HepG2 (cell line): ENCODE results near the gene ADARB1. TPM values are rescaled to one million over a fixed set of nuclear protein-coding genes. Genes with fewer than 3 reads are reported as not detected.

Experiments
- ATAC-seq: fragments of 200-7000 bp; cut with Tn5 transposase; 3 replicates; pipeline ENCODE4 v1.9.1; 2020; ENCODE audit warnings: mild to moderate bottlenecking, moderate library complexity
- BruUV-seq: library from RNA; stranded (reverse); fragments of 400-500 nt; replicated peaks from 2 replicates; lab custom pipeline; 2021; lab: Mats Ljungman, UMichigan
- CTCF ChIA-PET: fragments of 300-600 bp; formaldehyde crosslinking; extraction: SDS; loops from one replicate; lab custom pipeline; 2021; ENCODE audit warnings: low total read pairs, inconsistent platforms, low intra/inter-chr PET ratio; lab: Yijun Ruan, JAX
- POLR2A ChIA-PET: fragments of 350-600 bp; sonication (Branson Sonifier 250); formaldehyde crosslinking; loops from one replicate; lab custom pipeline; 2020; ENCODE audit warnings: antibody characterized with exemption, inconsistent platforms; lab: Yijun Ruan, JAX
- DNase-seq: peaks from one replicate; pipeline ENCODE4 v3.0.0-alpha.2; 2015; ENCODE audit warnings: low spot score
- FAIRE-seq: peaks from 3 replicates; lab custom pipeline; 2011; peaks lifted over from hg19 to GRCh38; lab: Jason Lieb, UNC
- H2AFZ ChIP-seq: one replicate; pipeline ENCODE4 v1.6.1; 2011; ENCODE audit warnings: low read length, inconsistent platforms
- H3K27ac ChIP-seq: fragments of 300-600 bp; 3 replicates; pipeline ENCODE4 v1.8.0; 2011; ENCODE audit warnings: mixed run types, mild to moderate bottlenecking, mixed read lengths, low read length, inconsistent platforms; ENCODE audit not compliant: insufficient read depth; ENCODE audit errors: extremely low read length
- H3K27me3 ChIP-seq, 2 experiments: fragments of 200-600 bp in 1 of 2; 2 replicates in 1 of 2; 3 replicates in 1 of 2; pipeline versions ENCODE4 v1.6.0 to v1.8.0; 2011; ENCODE audit warnings: low read length in 2 of 2, mild to moderate bottlenecking in 2 of 2, moderate library complexity in 2 of 2, inconsistent platforms in 1 of 2; ENCODE audit not compliant: insufficient read depth in 2 of 2, control insufficient read depth in 1 of 2
- H3K36me3 ChIP-seq, 2 experiments: fragments of 200-600 bp in 1 of 2; replicated peaks in 1 of 2; 2 replicates in 1 of 2; 3 replicates in 1 of 2; pipeline versions ENCODE4 v1.5.1 to v1.8.0; 2011; ENCODE audit warnings: low read length in 2 of 2, inconsistent platforms in 1 of 2; ENCODE audit not compliant: insufficient read depth in 2 of 2, control insufficient read depth in 1 of 2
- H3K4me1 ChIP-seq: 2 replicates; pipeline ENCODE4 v1.5.1; 2012; ENCODE audit warnings: low read length, inconsistent platforms; ENCODE audit not compliant: insufficient read depth
- H3K4me2 ChIP-seq: 2 replicates; pipeline ENCODE4 v1.6.0; 2011; ENCODE audit warnings: low read depth, low read length, inconsistent platforms
- H3K4me3 ChIP-seq, 3 experiments: fragments of 200-600 bp in 1 of 3; sonication (generic), shearing (Covaris generic) in 1 of 3; replicated peaks in 1 of 3; 2 replicates each; pipeline ENCODE4 v1.5.1; 2011 to 2016; ENCODE audit warnings: low read length in 3 of 3, inconsistent platforms in 2 of 3, low read depth in 2 of 3, mild to moderate bottlenecking in 2 of 3, control low read depth in 1 of 3, mixed read lengths in 1 of 3; ENCODE audit not compliant: insufficient read depth in 1 of 3
- H3K79me2 ChIP-seq: one replicate; pipeline ENCODE4 v1.6.1; 2011; ENCODE audit warnings: low read length, inconsistent platforms; ENCODE audit not compliant: insufficient read depth
- H3K9ac ChIP-seq: 2 replicates; pipeline ENCODE4 v1.6.0; 2011; ENCODE audit warnings: mild to moderate bottlenecking, low read depth, low read length, inconsistent platforms; ENCODE audit not compliant: insufficient read depth
- H3K9me3 ChIP-seq: 2 replicates; pipeline ENCODE4 v1.5.1; 2012; ENCODE audit warnings: mild to moderate bottlenecking, low read length
- H4K20me1 ChIP-seq: 2 replicates; pipeline ENCODE4 v1.6.0; 2011; ENCODE audit warnings: inconsistent platforms, mild to moderate bottlenecking, low read length, moderate library complexity; ENCODE audit not compliant: insufficient read depth
- ESRRA ChIP-seq: sonication (generic); formaldehyde crosslinking; IDR thresholded peaks from 2 replicates; pipeline ENCODE4 v1.5.1; 2020; ENCODE audit warnings: mild to moderate bottlenecking, low read depth, missing genetic modification reagents
- SP5 ChIP-seq: IDR thresholded peaks from 2 replicates; pipeline ENCODE4 v1.6.1; 2016; ENCODE audit warnings: low read depth, borderline replicate concordance
- ZNF138 ChIP-seq: sonication (generic); formaldehyde crosslinking; IDR thresholded peaks from 2 replicates; pipeline ENCODE4 v1.5.0; 2020; ENCODE audit warnings: mild to moderate bottlenecking, low read depth, missing genetic modification reagents
- ZNF263 ChIP-seq: sonication (generic); formaldehyde crosslinking; IDR thresholded peaks from 2 replicates; pipeline ENCODE4 v1.4.0; 2020; ENCODE audit warnings: missing genetic modification reagents
- ZNF501 ChIP-seq: sonication (generic); formaldehyde crosslinking; IDR thresholded peaks from 2 replicates; pipeline ENCODE4 v1.5.1; 2020; ENCODE audit warnings: mild to moderate bottlenecking, moderate library complexity, missing genetic modification reagents
- ZNF83 ChIP-seq: sonication (generic); formaldehyde crosslinking; IDR thresholded peaks from 2 replicates; pipeline ENCODE4 v1.4.0; 2020; ENCODE audit warnings: missing genetic modification reagents, mild to moderate bottlenecking, borderline replicate concordance
- WGBS: methylation state at CpG from one replicate; pipeline ENCODE4 v1.1.6; 2017; ENCODE audit warnings: low lambda C conversion rate; 5-methylcytosine and 5-hydroxymethylcytosine counted together
- in situ Hi-C: cut with HindIII; loops from 2 replicates; pipeline ENCODE4 v1.10.0; 2017; ENCODE audit warnings: low pct_unique_long_range_greater_than_20kb; ENCODE audit not compliant: extremely low pct_ligation_motif_present
- intact Hi-C: fragments of 100-400 bp; cut with micrococcal nuclease; formaldehyde crosslinking; loops from one replicate; pipeline ENCODE4 v1.10.0; 2022; ENCODE audit not compliant: unreplicated experiment
- polyA plus RNA-seq, 8 experiments: library from polyadenylated mRNA; depleted of rRNA in 3 of 8; stranded (reverse) in 7 of 8; unstranded in 1 of 8; fragments of >200 nt; fragmentation: Illumina TruSeq in 4 of 8; extraction: Trizol in 4 of 8; gene quantifications; 2 replicates each; pipeline versions ENCODE4 v1.2.1 to v1.2.3, GENCODE V29; 2011 to 2016; ENCODE audit warnings: low read depth in 4 of 8, missing spikeins in 1 of 8, mixed read lengths in 1 of 8; ENCODE audit not compliant: insufficient read depth in 1 of 8
- total RNA-seq, 5 experiments: library from RNA; depleted of rRNA; stranded (reverse); fragments of >200 nt; fragmentation: Illumina TruSeq; extraction: Trizol; gene quantifications; 2 replicates each; pipeline ENCODE4 v1.2.3, GENCODE V29; 2016; ENCODE audit warnings: low read depth in 1 of 5
- TF ChIP-seq, protein P1 (sequence below): IDR thresholded peaks from 2 replicates; pipeline ENCODE4 v1.6.1; 2016; ENCODE audit warnings: missing compliant biosample characterization, missing genetic modification reagents, borderline replicate concordance
- TF ChIP-seq, protein P2 (sequence below): sonication (generic); formaldehyde crosslinking; conservative IDR thresholded peaks from 2 replicates; pipeline ENCODE4 v1.4.0; 2020; ENCODE audit warnings: mild to moderate bottlenecking, missing genetic modification reagents, moderate library complexity
- TF ChIP-seq, protein P3 (sequence below): sonication (generic); formaldehyde crosslinking; IDR thresholded peaks from 2 replicates; pipeline ENCODE4 v1.4.0; 2020; ENCODE audit warnings: mild to moderate bottlenecking, missing genetic modification reagents
- TF ChIP-seq, protein P4 (sequence below): sonication (generic); formaldehyde crosslinking; IDR thresholded peaks from 2 replicates; pipeline ENCODE4 v1.4.0; 2020; ENCODE audit warnings: mild to moderate bottlenecking, missing genetic modification reagents

Gene ADARB1
- total and polyA plus RNA-seq, 2 of the 13 experiments (the other 11 are each of a cell fraction or from before 2014, with no cell fraction given) = 6.6 to 10.0 TPM

DNA sequence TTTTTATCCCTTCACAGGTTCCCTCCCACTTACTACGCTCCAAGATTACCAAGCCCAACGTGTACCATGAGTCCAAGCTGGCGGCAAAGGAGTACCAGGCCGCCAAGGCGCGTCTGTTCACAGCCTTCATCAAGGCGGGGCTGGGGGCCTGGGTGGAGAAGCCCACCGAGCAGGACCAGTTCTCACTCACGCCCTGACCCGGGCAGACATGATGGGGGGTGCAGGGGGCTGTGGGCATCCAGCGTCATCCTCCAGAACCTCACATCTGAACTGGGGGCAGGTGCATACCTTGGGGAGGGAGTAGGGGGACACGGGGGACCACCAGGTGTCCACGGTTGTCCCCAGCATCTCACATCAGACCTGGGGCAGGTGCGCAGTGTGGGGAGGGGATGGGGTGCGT is 147.6 kb downstream of the ADARB1 start (continued):
- TF ChIP-seq, protein P1, sequence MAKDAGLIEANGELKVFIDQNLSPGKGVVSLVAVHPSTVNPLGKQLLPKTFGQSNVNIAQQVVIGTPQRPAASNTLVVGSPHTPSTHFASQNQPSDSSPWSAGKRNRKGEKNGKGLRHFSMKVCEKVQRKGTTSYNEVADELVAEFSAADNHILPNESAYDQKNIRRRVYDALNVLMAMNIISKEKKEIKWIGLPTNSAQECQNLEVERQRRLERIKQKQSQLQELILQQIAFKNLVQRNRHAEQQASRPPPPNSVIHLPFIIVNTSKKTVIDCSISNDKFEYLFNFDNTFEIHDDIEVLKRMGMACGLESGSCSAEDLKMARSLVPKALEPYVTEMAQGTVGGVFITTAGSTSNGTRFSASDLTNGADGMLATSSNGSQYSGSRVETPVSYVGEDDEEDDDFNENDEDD = no peak
- no peak for TF ChIP-seq ZNF138
- no peak for TF ChIP-seq ESRRA (CRISPR knock-in tag)
- TF ChIP-seq, protein P2, sequence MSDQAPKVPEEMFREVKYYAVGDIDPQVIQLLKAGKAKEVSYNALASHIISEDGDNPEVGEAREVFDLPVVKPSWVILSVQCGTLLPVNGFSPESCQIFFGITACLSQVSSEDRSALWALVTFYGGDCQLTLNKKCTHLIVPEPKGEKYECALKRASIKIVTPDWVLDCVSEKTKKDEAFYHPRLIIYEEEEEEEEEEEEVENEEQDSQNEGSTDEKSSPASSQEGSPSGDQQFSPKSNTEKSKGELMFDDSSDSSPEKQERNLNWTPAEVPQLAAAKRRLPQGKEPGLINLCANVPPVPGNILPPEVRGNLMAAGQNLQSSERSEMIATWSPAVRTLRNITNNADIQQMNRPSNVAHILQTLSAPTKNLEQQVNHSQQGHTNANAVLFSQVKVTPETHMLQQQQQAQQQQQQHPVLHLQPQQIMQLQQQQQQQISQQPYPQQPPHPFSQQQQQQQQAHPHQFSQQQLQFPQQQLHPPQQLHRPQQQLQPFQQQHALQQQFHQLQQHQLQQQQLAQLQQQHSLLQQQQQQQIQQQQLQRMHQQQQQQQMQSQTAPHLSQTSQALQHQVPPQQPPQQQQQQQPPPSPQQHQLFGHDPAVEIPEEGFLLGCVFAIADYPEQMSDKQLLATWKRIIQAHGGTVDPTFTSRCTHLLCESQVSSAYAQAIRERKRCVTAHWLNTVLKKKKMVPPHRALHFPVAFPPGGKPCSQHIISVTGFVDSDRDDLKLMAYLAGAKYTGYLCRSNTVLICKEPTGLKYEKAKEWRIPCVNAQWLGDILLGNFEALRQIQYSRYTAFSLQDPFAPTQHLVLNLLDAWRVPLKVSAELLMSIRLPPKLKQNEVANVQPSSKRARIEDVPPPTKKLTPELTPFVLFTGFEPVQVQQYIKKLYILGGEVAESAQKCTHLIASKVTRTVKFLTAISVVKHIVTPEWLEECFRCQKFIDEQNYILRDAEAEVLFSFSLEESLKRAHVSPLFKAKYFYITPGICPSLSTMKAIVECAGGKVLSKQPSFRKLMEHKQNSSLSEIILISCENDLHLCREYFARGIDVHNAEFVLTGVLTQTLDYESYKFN (CRISPR knock-in tag) = no peak

DNA sequence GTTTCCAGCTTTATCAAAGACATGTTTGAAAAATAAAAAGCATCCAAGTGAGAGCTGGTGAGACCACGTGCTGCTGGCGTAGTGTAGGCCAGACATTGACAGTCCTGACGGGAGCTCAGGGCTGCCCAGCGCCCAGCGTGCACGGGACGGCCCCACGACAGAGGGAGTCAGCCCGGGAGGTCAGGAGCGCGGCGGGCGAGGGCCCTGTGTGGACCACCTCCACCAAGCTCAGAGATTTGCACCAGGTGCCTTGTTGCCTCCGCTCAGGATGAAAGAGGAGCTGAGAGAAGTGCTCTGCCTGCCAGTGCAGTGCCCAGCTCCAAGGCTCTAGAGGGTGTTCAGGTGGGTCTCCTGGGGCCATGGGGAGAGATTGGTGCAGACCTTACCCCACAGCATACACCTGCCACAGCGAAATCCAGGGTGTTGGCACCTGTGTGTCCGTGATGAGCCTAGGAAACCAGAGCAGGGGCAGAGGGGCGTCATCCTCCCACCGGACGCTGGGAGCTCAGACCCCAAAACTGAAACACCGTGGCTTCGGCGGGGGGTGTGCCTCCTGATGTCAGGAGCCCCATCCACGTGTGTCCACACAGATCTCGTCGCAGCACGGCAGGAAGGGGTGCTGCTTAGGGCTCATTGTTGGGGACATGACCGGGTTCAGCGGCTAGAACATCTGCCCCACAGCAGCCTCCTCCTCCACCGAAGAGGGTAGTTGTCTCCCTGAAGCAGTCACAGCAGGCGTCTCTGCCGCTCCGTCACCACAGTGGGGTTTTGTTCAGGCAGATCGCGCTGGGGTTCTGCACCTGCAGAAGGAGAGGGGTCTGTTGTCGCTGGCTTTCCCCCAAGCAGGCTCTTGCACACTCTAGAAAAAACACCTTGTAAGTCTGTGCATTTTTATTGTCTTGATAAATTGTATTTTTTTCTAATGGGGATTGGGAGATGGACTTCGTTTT is 149.1 kb downstream of the ADARB1 start:
- no peaks in the 10 kb centered on the region for H3K9me3 ChIP-seq
- no peak overlapping the region for H2AFZ ChIP-seq
- in situ Hi-C loops = no loop called here
- ATAC-seq (no peak), DNase-seq (no peak), FAIRE-seq (no peak)
- H3K4me2 ChIP-seq = no peak overlapping the region
- ChIA-PET POLR2A (interaction anchor here (0.5 kb wide), 1 partner anchor 12 kb away, joined by 3 read pairs; no protein-coding TSS in a partner anchor), CTCF (no interaction called here)
- no peak overlapping the region for H3K9ac ChIP-seq
- intact Hi-C loops = no loop called here
- no peaks in the 10 kb centered on the region for H3K79me2 ChIP-seq
- peaks cover 0 to 4% of the 10 kb centered on the region in 2 experiments; a peak in 1 of 5 replicates for H3K27me3 ChIP-seq
- peaks cover 4 to 5% of the 10 kb centered on the region in 2 experiments; a peak in 3 of 5 replicates for H3K36me3 ChIP-seq
- no TSS peak for BruUV-seq
- no peak overlapping the region for H3K4me3 ChIP-seq
- 93% methylated on average over 21 of the region's 36 CpGs for WGBS
- no peak overlapping the region for H3K27ac ChIP-seq
- H3K4me1 ChIP-seq = no peaks in the 10 kb centered on the region
- H4K20me1 ChIP-seq = no peaks in the 10 kb centered on the region
- TF ChIP-seq, protein P3, sequence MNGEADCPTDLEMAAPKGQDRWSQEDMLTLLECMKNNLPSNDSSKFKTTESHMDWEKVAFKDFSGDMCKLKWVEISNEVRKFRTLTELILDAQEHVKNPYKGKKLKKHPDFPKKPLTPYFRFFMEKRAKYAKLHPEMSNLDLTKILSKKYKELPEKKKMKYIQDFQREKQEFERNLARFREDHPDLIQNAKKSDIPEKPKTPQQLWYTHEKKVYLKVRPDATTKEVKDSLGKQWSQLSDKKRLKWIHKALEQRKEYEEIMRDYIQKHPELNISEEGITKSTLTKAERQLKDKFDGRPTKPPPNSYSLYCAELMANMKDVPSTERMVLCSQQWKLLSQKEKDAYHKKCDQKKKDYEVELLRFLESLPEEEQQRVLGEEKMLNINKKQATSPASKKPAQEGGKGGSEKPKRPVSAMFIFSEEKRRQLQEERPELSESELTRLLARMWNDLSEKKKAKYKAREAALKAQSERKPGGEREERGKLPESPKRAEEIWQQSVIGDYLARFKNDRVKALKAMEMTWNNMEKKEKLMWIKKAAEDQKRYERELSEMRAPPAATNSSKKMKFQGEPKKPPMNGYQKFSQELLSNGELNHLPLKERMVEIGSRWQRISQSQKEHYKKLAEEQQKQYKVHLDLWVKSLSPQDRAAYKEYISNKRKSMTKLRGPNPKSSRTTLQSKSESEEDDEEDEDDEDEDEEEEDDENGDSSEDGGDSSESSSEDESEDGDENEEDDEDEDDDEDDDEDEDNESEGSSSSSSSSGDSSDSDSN (CRISPR knock-in tag) = no peak
- TF ChIP-seq ZNF501 (CRISPR knock-in tag) (no peak), ZNF263 (CRISPR knock-in tag) (no peak), SP5 (CRISPR knock-in tag) (no peak), ZNF83 (CRISPR knock-in tag) (no peak)
- TF ChIP-seq, protein P4, sequence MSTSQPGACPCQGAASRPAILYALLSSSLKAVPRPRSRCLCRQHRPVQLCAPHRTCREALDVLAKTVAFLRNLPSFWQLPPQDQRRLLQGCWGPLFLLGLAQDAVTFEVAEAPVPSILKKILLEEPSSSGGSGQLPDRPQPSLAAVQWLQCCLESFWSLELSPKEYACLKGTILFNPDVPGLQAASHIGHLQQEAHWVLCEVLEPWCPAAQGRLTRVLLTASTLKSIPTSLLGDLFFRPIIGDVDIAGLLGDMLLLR = no peak
